AG09319 (cell line): ENCODE measurements around the gene MRPL38.

Source experiments
- DNase-seq: peaks from one replicate; pipeline ENCODE4 v3.0.0-alpha.2; 2010; ENCODE audit warnings: low read depth; ENCODE audit errors: extremely low read depth
- CTCF ChIP-seq: IDR thresholded peaks from 2 replicates; pipeline ENCODE4 v1.5.1; 2011; ENCODE audit warnings: low read depth, mild to moderate bottlenecking, inconsistent platforms, low read length, moderate library complexity

Gene MRPL38

GRCh38 chr17:75940727-75941441 is 36.2 kb upstream of the MRPL38 start, which contains the start of gene FBF1:
FBF1 (minus strand) TSS chr17:75941042; CDS start chr17:75938149, 2,893 bp downstream.
- no peak; the same call in 1 of the 2 replicates for TF ChIP-seq CTCF
- peak; percentile 82 for DNase-seq

DNA sequence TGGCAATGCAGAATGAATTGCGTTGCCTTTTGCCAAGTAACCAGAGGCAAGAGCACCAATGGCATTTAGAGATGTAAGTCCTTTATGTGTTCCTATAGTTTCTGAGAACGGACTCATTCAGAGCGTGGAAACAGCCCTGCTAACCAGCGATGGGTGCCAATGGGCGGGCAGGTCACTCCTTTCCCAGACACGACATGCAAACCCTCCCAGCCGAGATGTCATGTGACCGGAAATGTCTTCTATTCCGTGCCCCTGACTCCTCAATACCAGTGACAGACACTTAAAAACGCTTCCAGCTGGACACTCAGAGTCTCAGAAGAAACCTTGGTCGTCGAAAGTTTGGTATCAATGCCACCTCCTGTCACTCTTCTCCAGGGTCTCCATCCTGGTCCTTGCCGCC is 33.0 kb upstream of the MRPL38 start:
- no peak for TF ChIP-seq CTCF
- no peak for DNase-seq

GRCh38 chr17:75933808-75934207 is 29.1 kb upstream of the MRPL38 start:
- no peak for TF ChIP-seq CTCF
- DNase-seq = no peak

DNA sequence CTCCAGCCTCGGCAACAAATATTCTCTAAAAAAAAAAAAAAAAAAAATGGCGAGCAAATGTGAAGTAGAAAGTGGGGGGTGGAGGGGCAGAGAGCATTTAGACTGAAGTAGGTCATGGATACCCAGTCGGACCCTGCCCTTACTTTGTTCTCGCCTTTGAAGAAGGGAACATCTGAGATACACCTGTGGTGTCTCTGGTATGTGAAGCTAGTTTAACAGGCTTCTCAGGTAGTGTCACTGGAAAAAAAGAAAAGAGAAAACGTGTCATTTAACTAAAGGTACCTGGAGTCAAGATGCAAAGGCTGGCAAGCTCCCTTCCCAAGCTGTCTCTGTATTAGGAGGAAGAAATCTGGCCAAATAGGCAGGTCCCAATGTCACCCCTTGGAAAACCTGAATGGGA is 28.2 kb upstream of the MRPL38 start:
- no peak for TF ChIP-seq CTCF
- DNase-seq = no peak

GRCh38 chr17:75931062-75931461 is 26.4 kb upstream of the MRPL38 start:
- no peak for TF ChIP-seq CTCF
- DNase-seq = no peak

DNA sequence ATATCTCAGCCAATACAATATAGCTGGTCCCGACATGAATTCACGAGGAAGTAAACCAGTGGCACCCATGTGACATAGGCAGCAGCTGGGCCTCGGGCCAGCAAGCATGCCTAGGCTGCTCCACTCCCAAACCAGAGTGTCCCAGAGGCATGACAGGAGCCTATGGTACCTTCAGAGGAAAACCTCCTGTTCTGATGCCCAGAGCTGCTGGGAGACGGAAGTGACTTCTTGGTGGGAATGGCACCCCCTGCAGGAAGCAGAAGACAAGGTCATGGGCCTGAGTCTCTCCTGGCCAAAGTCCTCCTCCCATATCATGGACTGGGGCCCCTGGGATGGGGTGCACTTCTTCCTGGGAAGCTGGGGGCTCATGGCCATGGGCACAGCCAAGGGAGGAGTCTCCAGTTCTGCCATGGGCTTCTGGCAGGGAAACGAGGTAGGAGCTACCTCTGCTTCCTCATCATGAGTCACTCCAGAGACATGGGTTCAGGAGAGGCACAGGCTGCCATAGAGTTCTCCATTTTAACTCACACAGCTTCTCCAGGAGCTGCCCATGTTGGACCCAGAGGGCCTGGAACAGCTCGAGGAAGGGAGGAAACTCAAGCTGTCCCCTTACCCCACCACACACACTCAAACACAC is 22.7 kb upstream of the MRPL38 start:
- DNase-seq = no peak
- peak; percentile 30 for TF ChIP-seq CTCF

GRCh38 chr17:75926456-75926855 is 21.8 kb upstream of the MRPL38 start:
- no peak for TF ChIP-seq CTCF
- no peak for DNase-seq
